GM12878 (cell line): ENCODE results near the gene PPME1.

ENCODE experiments used
- ATF3 ChIP-seq: IDR thresholded peaks from 2 replicates; pipeline ENCODE4 v1.6.1; 2011; ENCODE audit warnings: low read depth, mild to moderate bottlenecking, low read length, moderate library complexity, borderline replicate concordance; ENCODE audit errors: extremely low read depth
- CBFB ChIP-seq: IDR thresholded peaks from 2 replicates; pipeline ENCODE4 v1.6.1; 2016; ENCODE audit warnings: antibody characterized with exemption, low read depth
- CTCF ChIP-seq, 3 experiments: IDR thresholded peaks in 2 of 3; conservative IDR thresholded peaks in 1 of 3; 2 replicates each; pipeline ENCODE4 v1.5.1; 2011; ENCODE audit warnings: low read depth in 3 of 3, low read length in 3 of 3, mild to moderate bottlenecking in 3 of 3, control low read depth in 2 of 3, moderate library complexity in 2 of 3, inconsistent platforms in 1 of 3, mixed read lengths in 1 of 3; ENCODE audit not compliant: control insufficient read depth in 2 of 3, insufficient read depth in 1 of 3; ENCODE audit errors: extremely low read depth in 1 of 3
- ELK1 ChIP-seq: IDR thresholded peaks from 2 replicates; pipeline ENCODE4 v1.6.1; 2012; ENCODE audit warnings: low read depth, low read length, improper control_type of control experiment
- EZH2 ChIP-seq: IDR thresholded peaks from 2 replicates; pipeline ENCODE4 v1.6.1; 2012; ENCODE audit warnings: low read depth, mild to moderate bottlenecking, control low read depth, inconsistent platforms, low read length, borderline replicate concordance; ENCODE audit not compliant: control insufficient read depth
- JUNB ChIP-seq: IDR thresholded peaks from 2 replicates; pipeline ENCODE4 v1.6.1; 2016; ENCODE audit warnings: antibody characterized with exemption, mild to moderate bottlenecking
- POLR2A ChIP-seq: IDR thresholded peaks from 2 replicates; pipeline ENCODE4 v1.6.1; 2011; ENCODE audit warnings: low read depth, mild to moderate bottlenecking, low read length

- no peak for TF ChIP-seq CTCF (IDR thresholded peaks at IDR 0.05 in 2 of 3, conservative IDR thresholded peaks at IDR 0.05 in 1 of 3; ENCODE audit: control insufficient read depth in 2 of 3, extremely low read depth in 1 of 3, insufficient read depth in 1 of 3, low read depth in 3 of 3, low read length in 3 of 3)
- no peak for TF ChIP-seq CBFB
- TF ChIP-seq ELK1 = no peak
- no peak for TF ChIP-seq JUNB
- no peak for TF ChIP-seq ATF3
- no peak for TF ChIP-seq EZH2
- TF ChIP-seq POLR2A = no peak
Observed at GRCh38 chr11:74179234-74180052, 8.4 kb downstream of the PPME1 start.
